ENCODE data around the gene PSMG4.
"Not testable (repeated sequence)": the region's sequence is repeated elsewhere in the genome, so short reads cannot be mapped to it uniquely, and the experiment has no call there.

The PSMG4 gene

GRCh38 chr6:3230256-3230882, 28.4 kb upstream of the PSMG4 start:
- no peak for DNase-seq (ENCODE audit: low read depth in 2 of 2, low spot score in 1 of 2)

- no peak for DNase-seq (ENCODE audit: low read depth in 2 of 2, low spot score in 1 of 2)
These were observed 27.9 kb upstream of the PSMG4 start for GRCh38 chr6:3230900-3231246.

DNA sequence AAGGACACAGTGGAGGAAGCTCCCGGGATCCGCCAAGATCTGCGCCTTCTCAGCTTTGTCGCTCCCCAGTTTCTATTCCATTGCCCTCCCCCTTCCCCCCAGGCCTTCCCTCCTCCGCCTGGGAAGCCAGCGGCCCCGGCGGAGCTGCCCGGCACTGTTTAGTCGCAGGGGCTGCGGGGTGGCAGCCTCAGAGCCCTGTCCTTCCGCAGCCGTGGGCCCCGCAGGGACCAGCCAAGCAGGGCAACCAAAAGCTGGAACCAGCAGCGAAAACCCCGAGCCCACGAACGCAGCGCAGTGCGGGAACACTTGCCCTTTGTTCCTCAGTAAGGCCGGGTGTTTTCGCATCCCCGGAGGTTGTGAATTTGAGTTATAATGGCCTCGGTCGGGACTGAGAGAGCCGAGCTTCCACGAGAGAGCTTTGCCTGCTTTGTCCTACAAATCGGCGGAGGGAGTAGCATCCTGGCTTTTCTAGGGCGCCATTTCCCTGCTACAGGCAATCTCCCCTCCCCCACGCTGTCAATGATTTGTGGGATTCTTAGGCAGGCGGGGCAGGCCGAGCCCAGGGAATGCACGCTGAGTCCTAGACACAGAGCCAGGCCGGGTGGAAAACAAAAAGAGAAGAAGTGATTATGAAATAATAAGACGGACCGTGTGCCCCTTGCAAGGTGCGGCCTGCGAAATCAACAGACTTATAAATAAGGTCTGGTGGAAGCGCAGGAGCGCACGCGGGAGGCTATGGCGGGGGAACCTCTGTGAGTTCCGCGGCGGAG, 27.3 kb upstream of the PSMG4 start:
- DNase-seq (ENCODE audit: low read depth in 2 of 2, low spot score in 1 of 2), result no peak

DNA sequence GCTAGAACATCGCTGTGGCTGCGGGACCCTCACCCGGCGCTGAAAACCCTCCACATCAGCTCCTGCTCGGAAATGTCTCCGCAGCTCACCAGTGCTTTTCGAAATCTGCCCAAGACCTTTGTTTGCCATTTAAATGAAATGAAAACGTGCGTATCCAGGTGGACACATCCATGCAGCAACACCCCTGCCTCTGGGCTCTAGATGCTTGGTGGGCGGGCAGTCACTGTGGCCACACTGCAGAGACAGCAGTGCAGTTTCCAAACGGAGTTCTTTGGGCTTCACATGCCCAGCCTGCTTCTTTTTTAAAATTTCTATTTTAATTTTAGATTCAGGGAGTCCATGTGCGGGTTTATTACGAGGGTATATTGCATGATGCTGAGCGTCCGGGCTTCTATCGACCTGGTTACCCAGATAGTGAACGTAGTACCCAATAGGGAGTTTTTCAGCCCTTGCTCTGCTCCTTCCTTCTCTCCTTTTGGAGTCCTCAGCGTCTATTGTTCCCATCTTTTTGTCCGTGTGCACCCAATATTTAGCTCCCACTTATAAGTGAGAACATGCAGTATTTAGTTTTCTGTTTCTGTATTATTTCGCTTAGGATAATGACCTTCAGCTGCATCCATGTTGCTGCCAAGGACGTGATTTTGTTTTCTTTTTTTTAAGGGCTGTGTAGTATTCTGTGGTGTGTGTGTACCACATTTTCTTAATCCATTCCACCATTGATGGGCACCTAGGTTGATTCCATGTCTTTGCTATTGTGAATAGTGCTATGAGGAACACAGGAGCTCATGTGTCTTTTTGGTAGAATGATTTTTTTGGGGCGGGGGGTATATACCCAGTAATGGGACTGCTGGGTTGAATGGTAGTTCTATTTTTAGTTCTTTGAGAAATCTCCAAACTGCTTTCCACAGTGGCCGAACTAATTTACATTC, 26.5 kb upstream of the PSMG4 start:
- DNase-seq (ENCODE audit: low read depth in 2 of 2, low spot score in 1 of 2), result no peak

- no peak for DNase-seq (ENCODE audit: low read depth in 2 of 2, low spot score in 1 of 2)
These were observed 25.4 kb upstream of the PSMG4 start for GRCh38 chr6:3233321-3233720.

- DNase-seq (ENCODE audit: low read depth in 2 of 2, low spot score in 1 of 2), result no peak
These were observed 24.8 kb upstream of the PSMG4 start for GRCh38 chr6:3233904-3234303.

- DNase-seq (ENCODE audit: low read depth in 2 of 2, low spot score in 1 of 2), result no peak
These were observed 23.3 kb upstream of the PSMG4 start for GRCh38 chr6:3235486-3235885.

GRCh38 chr6:3236005-3236404, 22.7 kb upstream of the PSMG4 start:
- no peak for DNase-seq (ENCODE audit: low read depth in 2 of 2, low spot score in 1 of 2)

DNA sequence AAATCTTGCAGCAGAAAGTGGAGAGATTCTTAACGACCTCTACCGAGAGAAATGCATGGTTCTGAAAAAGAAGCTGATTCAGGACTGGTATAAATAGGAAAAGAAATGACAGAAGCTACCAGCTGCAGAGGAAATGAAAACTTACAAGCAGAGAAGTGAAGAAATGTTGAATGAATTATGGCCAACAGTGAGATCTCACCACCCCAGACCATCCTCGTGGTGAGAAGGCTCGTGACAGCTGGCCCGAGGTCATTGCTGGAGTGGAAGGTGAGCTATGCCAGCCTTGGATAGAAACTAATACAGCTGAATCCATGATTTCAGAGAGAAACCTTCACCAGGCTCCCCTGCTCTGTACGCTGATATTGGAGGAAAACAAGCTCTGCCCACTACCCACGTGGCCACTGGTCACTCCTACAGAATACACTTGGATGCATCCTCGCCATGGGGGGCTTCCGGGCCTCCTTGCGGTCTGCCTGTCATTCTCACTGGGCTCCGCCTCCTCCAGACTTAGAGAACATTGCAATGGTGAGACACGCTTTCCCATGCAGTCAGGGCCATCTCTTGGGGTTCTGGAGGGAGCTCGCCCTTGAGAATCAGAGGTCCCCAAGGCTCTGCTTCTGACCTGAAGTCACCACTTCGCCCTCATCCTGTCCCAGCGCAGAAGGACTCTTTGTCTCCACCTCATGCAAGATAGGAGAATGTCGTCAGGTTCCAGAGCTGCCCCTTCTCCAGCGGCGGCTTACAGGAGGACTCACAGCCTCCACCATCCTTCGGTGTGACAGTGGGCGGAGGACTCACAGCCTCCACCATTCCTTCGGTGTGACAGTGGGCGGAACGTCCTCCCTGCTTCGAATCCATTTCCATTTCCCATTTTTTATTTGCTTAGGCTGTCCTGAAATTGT, 20.7 kb upstream of the PSMG4 start:
- no peak for DNase-seq (ENCODE audit: low read depth in 2 of 2, low spot score in 1 of 2)

DNA sequence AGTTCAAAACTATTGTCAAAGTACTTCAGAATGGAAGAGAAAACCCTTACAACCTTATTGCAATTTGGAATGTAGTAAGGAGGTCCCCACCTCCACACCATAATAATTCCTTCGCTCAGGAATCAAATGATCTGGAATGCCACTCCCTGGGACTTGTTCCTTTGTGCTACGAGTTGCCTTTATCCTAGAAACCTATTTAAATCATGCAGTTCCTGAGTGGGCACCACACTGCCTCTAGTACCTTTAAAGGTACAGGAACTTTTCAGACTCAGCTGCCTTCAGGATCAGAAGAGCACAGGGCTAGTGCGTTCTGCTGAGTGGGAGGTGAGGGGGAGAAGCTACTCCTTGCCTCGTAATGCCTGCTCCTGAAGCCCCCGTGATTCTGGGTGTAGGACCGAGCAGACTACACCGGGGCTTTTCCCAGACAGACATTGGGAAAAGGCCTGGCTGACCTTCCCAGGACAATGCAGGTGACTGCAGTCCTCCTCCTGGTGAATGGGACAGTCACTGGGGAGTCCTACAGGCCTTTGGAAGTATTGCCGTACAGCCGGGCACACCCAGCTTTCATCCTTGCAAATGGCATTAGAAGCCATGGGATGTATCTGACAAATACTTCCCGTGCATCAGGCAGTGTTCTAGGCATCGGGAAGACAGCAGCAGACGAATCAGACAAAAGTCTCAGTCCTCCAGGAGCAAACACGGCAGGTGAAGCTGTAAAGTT, 19.5 kb upstream of the PSMG4 start:
- no peak for DNase-seq (ENCODE audit: low read depth in 2 of 2, low spot score in 1 of 2)

DNA sequence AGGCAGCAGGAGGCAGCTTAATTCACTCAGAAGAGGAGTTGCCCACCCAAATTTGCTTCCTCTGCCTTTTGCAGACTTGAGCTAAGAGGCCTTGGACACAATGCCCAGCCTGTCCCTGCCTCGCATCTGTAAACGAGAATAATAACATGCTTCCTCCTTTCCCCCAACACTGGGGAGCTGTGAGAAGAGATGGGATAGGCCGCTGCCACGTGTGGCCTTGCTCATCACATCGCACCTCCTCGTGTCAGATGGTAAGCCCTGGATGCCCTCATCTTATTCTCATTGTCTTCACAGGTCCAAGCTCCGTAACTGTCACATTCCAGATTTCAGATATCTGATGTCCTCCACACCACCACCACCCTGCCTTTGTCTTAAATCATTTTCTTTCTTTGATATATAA, 18.2 kb upstream of the PSMG4 start:
- no peak for DNase-seq (ENCODE audit: low read depth in 2 of 2, low spot score in 1 of 2)

DNA sequence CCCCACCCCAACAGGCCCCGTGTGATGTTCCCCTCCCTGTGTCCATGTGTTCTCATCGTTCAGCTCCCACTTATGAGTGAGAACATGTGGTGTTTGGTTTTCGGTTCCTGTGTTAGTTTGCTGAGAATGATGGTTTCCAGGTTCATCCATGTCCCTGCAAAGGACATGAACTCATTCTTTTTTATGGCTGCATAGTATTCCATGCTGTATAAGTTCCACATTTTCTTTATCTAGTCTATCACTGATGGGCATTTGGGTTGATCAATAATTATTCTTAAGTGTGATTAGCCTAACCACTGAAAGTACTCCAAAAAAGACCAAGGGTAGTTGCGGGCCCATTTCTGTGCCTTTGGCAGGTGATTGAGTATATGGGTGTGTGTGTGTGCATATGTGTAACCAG, 17.0 kb upstream of the PSMG4 start:
- not testable (repeated sequence) for DNase-seq (ENCODE audit: low read depth in 2 of 2, low spot score in 1 of 2)

DNA sequence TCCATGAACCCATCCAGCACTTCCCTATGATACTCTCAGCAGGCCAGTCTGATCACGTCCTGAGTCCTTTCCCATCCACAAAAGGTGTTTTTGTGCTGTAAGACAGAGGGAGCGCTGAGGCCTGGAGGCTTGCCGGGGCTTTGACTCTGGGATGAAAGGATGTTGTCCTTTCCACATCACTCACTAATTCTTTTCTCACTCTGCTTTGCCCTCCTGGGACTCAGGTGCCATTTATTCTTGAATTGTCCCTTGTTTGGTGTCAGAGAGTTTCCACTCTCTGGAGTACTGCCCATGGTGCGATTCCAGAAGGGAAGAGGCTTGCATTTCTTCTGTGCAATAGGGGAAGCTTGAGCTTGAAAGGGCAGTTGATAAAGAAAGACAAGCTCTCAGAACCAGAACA, 16.0 kb upstream of the PSMG4 start:
- no peak for DNase-seq (ENCODE audit: low read depth in 2 of 2, low spot score in 1 of 2)

- DNase-seq (ENCODE audit: low read depth in 2 of 2, low spot score in 1 of 2), result no peak
These were observed 14.5 kb upstream of the PSMG4 start for GRCh38 chr6:3244003-3244831.

DNA sequence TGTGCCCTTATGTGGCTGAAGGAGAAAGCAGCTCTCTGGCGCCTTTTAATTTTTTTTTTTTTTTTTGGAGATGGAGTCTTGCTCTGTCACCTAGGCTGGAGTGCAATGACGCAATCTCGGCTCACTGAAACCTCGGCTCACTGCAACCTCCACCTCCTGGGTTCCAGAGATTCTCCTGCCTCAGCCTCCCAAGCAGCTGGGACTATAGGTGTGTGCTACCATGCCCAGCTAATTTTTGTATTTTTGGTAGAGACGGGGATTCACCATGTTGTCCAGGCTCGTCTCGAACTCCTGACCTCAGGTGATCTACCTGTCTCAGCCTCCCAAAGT, 13.9 kb upstream of the PSMG4 start:
- DNase-seq (ENCODE audit: low read depth in 2 of 2, low spot score in 1 of 2), result not testable (repeated sequence)

DNA sequence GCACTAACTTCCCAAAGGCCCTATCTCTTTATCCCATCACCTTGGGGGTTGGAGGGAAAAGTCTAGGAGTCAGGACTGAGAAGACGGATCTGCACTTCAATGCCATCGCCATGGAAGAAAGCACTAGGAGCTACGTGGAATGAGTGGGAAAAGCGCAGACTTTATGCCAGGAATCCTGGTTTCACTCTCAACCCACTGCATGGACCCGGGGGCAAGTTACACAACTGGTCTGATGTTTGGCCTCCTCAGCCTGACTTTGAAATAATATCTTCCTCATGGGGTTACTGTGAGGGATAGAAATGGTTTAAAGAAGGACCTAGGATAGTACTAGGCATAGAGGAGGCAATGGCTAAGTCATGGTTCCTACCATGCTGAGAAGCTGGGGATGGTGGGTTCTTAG, 13.5 kb upstream of the PSMG4 start:
- DNase-seq (ENCODE audit: low read depth in 2 of 2, low spot score in 1 of 2), result no peak

DNA sequence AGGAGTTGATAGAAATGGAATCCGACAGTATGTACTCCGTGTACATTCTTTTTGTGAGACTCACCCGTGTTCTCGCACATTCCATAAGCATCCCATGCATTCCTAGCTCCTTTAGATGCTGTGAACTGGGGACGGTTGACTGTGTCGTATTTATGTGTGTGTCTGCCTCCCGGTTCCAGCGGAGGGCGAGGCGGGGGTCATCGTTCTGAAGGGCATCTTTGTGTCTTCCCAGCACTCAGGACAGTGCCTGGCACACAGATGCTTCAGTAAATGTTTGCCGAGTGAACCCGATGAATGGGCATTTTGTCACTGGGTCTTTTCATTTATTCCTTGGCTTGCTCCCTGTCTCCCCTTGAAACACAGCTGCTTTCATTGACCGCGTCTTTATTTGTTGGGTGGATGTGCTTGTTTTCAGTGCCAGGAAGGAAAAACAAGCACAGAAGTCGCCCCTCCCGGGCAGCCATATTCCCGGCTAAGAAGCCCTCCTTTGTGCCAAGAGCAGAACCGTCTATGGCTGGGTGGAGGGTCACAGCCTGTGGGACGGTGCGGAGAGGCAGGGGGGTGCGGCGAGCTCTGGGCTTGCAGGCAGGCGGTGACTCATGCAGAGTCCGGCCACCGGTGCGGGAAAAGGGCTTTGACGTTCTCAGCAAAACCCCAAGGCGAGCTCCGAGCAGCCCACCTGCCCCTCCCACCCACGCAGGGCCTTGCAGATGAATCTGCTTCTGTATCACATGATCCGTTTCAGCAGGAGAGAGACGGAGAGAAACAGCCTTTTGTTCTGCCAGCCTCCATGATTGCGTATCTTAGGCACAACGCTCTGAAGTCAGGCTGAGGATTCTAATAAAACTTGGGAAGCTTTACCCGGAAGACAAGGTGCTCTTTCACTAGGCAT, 11.2 kb upstream of the PSMG4 start:
- no peak for DNase-seq (ENCODE audit: low read depth in 2 of 2, low spot score in 1 of 2)

DNA sequence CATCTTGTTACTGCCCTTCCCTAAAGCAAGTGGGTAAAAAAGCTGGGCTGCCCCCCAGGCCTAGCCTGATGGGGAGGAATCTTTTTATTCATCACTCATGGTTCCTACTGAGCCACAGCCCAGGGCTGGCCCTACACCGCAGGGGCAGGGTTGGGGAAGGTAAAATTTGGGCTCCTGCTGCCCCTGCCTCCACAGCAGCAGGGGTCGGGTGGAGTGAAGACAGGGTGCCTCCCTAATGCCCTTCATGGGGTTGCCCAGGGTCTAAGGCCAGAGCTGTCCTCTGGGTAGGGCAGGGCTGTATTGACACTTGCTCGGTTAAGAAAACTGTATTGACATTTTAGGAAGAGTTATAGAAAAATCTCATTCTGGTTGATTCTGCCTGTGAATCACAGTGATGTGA, 8.9 kb upstream of the PSMG4 start:
- DNase-seq (ENCODE audit: low read depth in 2 of 2, low spot score in 1 of 2), result no peak

DNA sequence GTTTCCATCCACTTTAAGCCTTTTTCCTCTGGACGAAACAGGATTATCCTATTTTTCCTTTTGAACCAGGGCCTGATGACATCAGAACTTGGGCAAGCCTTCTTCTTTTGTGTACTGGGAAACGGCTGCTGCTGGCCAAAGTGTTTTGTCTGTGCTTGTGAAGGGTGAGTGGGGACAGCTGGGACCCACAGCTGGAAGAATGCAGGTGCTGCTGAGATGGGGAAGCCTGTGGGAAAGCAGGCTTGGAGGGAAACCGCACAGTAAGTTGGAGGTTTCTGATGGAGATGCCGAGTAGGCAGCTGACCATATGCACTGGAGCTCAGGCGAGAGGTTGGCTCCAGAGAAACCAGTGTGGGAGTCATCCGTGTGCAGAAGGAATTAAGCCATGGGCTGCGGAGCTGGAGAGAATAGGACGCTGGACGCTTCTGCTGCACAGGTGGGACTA, 8.5 kb upstream of the PSMG4 start:
- DNase-seq (ENCODE audit: low read depth in 2 of 2, low spot score in 1 of 2), result no peak

All from stimulated activated CD8-positive, alpha-beta memory T cell treated with anti-CD3 and anti-CD28 coated beads, Interleukin-4, amount 100 ng/mL, for 1 hour (primary cell).